NCI-H128 (cell line): ENCODE data around the gene TFR2.

ENCODE experiments used
- DNase-seq: peaks from one replicate; lab custom pipeline; 2025; ENCODE audit not compliant: unreplicated experiment; lab: John Stamatoyannopoulos, UW

TFR2 gene

GRCh38 chr7:100641463-100641859 lies at the start of gene TFR2:
Gene TFR2 (minus strand): TSS chr7:100641552. CDS start chr7:100641509, 43 bp downstream.
- DNase-seq: no peak

- no peak for DNase-seq
Measured at GRCh38 chr7:100689230-100690135, 48.1 kb upstream of the TFR2 start.

GRCh38 chr7:100688326-100688860 lies 47.0 kb upstream of the TFR2 start:
- DNase-seq: no peak

DNA sequence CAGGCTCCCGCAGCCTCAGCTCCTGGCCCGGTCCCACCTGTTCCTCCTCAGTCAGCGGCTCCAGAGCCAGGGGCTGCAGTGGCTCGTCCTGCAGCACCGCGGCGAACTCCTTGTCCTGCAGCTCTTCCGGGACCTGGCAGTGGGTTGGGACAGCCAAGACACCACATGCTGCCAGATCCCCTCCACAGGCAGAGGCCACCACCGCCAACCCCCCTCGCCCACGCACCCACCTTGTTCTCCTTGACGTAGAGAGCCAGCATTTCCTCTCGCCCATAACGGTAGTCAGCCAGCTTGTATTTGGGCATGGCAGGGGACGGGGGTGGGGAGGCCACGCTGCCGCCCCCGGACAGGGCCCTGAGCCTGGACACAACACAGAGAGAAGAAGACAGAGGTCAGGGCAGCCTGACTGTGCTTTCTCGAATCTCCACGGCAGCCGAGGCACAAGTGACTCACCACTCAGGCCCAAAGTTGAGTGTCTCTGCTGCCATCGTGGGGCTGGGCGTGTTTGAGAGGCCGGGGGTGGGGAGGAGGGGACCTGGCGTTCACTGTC lies 46.5 kb upstream of the TFR2 start:
- DNase-seq: no peak

DNA sequence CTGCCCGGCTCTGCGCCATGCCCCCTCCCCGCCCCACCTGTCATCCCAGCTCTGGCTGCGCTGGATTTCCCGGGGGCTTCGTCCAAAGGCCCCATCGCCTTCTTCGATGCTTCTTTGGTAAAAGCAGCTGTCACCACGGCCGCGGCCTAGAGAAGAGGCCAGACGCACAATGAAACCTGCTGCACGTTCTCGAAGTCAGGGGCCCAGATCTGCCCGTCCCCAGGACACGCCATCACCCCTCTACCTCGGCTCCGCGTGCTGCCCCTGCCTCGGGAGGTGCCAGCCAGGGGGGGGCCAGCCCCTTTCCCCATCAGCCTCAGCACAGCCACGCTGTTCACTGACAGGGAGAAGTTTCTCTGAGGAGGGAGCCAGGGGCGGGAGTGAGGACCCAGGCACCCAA lies 45.9 kb upstream of the TFR2 start:
- DNase-seq: no peak

DNA sequence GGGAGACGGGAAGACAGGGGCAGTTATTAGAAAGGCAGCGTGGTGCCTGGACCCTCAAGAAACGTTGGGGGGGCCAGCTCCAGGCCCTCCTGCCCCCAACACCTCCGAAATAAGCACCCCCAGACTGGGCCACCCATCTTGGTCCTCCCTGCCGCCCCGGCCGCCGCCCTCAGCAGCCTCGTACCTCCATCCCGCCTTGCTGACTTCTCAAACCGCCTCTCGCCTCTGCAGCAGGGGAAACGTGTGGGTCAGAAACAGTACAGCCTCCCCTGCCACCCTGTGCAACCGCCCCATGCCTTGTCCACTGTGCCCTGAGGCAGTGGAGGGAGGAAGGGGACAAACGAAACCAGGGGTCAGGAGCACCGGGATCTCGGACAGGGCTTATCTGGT lies 45.5 kb upstream of the TFR2 start:
- no peak for DNase-seq

DNA sequence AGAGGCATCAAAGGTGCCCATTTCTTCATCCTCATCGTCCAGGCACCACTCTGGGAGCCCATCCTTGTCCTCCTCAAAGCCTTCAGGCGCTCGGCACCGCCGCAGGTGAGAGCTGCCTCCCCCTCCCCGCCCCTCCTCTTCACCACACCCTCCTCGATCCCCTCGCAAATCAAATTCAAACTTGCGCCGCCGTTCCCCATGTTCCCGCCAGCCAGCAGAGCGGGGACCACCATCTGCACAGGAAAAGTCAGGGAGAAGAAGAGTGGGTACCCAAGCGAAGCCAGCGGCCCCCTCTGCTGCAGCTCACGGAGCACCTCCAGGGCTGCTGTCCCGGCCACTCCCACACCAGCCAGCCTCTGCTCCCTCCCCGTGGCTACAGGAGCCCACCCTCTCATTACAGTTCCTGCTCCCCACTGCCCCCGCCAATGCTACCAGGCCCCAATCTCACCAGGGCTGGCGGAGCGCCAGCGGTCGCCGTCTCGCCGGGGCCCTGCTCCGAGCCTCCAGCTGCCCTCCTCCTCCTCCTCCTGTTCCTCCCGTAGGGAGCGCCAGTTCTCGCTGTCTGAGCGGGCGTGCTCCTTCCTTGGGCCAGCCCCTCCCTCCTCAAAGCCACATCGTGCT lies 45.0 kb upstream of the TFR2 start:
- no peak for DNase-seq

- DNase-seq: no peak
Measured at GRCh38 chr7:100685631-100686145, 44.3 kb upstream of the TFR2 start.

DNA sequence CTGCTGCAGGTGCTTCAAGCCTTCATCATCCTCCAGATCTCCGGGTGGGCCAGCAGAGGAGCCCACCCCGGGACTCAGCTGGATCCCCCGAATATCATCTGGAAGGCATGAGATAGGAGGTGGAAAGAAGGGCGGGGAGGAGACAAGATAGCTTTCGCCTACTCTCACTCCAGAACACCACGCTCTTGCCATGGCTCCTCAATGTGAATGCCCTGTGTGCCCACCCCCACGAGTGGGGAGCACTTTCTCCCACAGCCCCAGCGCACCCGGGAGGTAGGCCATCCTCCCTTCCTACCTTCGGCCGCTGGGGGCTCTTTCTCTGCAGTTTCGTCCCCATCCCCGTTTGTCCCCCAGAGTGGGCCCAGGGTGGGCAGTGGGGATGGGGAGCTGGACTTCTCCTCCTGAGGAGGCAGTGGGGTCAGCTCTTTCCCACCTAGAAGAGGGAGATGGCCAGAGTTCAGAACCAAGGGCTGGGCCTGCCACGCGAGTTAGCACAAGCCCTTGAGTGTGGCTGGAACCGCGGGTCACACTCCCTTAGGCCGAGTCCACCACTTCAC lies 43.8 kb upstream of the TFR2 start:
- DNase-seq: no peak

DNA sequence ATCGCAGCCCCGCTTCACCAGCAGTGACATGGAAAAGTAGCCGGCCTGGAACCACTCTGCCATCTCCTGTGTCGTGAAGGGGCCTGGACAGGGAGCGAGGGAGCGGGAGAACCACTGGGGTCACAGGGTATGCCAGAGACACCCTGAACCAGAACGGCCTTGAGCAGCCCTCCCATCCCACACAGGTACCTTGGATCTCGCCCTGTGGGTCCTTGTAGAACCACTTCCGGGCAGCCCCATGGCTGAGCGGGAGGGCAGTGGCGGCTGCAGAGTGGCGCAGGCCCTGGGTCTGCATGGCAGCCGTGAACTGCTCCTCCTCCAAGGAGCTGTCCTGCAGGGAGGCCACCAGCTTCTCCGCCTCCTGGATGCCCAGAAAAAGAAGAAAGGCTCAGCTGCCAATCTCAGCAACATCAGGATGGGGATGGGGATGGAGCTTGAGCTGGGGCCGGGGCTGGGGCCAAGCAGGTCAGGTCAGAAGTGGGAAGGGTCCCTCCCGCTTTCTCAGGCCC lies 43.2 kb upstream of the TFR2 start:
- no peak for DNase-seq

DNA sequence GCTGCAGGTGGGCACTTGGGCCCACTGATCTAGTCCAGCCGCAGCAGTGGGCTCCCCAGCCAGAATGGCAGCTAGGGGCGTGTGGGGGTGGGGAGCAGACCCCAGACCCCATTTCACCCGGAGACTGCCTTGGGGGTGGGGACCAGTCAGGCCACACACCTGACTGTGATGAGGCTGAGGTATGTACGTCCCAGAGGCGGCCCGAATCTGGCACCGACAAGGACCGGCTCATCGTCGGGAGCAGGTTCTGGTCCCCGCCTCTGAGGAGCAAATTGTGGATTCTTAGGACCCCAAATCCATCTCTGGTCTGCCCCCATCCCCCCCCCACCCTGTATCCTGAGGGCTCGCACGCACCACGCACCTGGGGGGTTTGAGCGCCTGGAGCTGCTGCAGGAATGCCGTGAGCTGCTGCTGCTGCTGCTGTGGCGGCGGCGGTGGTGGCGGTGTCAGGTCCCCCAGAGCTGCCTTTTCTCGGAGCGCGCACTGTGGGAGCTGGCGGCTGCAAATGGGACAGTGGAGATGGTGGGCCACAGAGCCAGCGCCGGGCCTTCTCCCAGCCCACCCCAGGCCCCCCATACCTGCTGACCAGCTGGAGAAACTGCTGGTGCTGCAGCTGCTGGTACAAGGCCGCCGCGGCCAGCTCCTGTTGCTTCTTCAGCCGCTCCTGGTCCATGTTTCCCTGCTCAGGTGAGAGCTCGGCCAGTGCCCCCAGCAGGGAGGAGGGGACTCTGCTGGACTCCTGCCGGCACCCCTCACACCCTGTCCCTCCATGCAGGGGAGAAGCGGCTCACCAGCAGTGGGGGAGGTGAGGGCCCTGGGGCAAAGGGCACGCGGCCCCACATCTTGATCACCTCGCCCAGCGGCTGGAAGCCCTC lies 42.5 kb upstream of the TFR2 start:
- no peak for DNase-seq

GRCh38 chr7:100682991-100683658 lies 41.8 kb upstream of the TFR2 start:
- DNase-seq: no peak

DNA sequence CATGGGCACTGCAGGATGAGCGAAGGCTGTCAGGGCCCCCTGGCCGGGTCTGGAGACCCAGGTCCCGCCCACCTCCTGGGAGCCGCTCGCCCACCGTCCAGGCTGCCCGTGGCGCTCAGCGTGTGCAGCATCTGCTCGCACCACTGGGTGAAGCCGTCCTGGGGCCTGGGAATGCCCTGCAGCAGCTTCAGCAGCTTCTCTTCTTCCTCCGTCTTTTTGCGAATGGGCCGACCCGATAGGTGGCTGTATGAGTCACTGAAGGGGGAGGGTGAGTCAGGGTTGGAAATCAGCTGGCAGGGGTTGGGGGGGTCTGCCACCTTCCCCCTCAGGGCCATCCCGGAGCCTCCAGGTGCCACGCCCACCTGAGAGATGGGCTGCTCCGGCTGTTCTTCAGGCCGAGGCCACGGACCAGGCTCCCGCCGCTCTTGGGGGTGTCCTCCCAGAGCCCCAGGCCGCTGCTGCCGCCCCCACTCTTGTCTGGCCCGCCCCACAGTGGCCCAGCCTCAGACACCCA lies 40.9 kb upstream of the TFR2 start:
- no peak for DNase-seq

- DNase-seq: no peak
Measured at GRCh38 chr7:100681491-100682227, 40.3 kb upstream of the TFR2 start.

- no peak for DNase-seq
Measured at GRCh38 chr7:100680576-100681271, 39.4 kb upstream of the TFR2 start.

DNA sequence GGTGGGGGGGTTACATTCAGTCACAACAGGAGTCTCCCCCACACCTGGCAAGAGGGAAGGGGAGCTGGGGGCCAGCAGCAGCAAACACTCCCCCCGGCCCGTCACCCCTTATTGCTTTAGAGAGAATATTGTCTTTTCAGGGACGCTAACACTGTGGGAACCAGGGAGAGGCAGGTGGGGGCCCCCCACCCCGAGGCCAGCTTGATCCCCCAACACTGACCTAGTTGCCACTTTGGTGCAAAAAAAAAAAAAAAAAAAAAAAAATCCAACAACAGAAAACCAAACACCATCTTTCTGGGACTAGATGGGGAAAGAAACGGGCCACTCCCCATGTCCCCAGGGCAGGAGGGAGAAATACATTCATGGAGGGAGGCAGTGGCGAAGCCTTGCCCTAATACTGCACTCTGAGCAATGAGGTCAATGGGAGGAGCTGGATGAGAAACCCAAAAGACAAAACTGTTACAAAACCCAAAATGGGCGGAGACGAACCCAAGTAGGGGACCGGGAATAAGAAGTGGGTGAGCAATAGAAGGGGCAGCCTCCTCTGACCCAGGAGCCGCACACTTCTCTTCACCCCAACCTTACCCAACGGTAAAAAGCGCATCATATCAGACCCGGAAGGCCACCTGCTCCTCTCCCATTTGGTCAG lies 38.7 kb upstream of the TFR2 start:
- DNase-seq: no peak

DNA sequence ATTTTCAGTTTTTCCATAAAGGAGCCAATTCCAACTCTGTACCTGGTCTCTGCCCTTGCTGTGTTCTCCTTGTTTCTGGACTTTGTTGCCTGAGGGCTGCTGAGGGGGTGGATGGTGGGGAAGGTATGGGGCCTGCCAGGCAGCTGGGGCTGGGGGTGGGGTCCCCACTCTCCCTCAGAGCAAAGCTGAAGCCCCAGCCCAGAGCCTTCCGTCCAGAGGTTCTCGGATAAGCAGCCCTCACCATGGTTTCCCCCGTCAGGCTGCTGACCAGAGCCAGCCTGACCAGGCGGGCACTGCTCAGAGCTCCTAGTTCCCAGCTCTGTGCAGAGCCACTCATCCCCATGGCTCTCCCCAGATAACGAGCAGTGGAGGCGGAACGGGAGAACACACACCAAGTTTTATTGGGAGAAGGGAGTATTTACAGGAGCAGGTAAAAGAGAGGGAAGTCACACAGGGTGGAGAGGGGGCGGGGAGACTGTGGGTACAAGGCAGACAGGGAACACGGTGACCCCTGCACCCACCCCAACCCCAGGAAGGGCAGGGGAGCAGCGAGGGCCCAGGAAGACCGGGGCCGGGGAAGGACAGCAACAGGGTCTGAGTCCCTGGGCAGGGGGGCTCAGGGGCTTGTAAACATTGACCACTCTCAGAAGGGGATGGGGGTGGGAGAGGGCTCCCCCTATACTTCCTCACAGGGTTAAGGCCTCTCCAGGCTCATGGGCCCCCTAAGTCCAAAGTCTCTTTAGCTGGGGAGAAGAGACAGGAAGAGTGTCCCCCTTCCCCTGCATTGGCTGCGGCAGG lies 38.0 kb upstream of the TFR2 start:
- DNase-seq: no peak
